GM12875 (cell line): ENCODE measurements around the gene SYCP2L.

Experiments
- H3K4me3 ChIP-seq: one replicate; pipeline ENCODE4 v1.5.1; 2011; ENCODE audit warnings: low read depth, low read length, control low read depth
- CTCF ChIP-seq: IDR thresholded peaks from 2 replicates; pipeline ENCODE4 v1.5.1; 2011; ENCODE audit warnings: low read depth, mild to moderate bottlenecking, control low read depth, inconsistent platforms, low read length, moderate library complexity, borderline replicate concordance; ENCODE audit not compliant: insufficient read depth

SYCP2L gene

DNA sequence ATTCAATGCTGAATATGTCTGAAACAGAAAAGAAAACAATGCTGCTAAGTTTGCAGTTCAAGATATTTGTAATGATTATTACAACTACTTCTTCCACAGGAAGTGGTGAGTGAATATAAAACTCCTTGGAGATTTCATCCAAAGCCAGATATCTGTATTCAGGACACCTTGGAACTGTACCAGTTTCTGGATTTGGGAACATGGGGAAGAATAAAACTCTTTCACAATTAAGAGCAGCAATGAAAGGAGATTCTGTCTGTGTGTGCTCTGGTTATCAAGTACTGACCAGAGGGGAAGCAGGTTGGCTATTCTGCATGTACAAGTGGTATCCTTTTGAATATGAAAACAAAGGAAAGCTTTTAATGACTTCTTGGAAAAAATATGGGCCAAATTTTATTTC, 136.2 kb downstream of the SYCP2L start:
- no peak overlapping the region for H3K4me3 ChIP-seq
- no peak for TF ChIP-seq CTCF
